Adrenal gland (tissue), 5 donors: ENCODE data around the gene EYA3.

ENCODE experiments used
- POLR2A ChIP-seq, 2 donors: fragments of 450-650 bp; IDR thresholded peaks; one replicate each; pipeline ENCODE4 v1.6.1; 2017; ENCODE audit warnings: antibody characterized with exemption in 2 of 2, mild to moderate bottlenecking in 2 of 2, moderate library complexity in 1 of 2
- TF ChIP-seq, protein P1 (sequence below), 6 experiments: fragments of 450-650 bp in 4 of 6; fragments of 200-600 bp in 2 of 6; sonication (generic) in 1 of 6; IDR thresholded peaks; 1 replicate in 5 of 6; 2 replicates in 1 of 6; pipeline versions ENCODE4 v1.5.1 to v1.8.0; 2016 to 2021; ENCODE audit warnings: antibody characterized with exemption in 6 of 6, mild to moderate bottlenecking in 2 of 6, moderate library complexity in 1 of 6
- donor health status: DM: no; HTN: no; CAD: no.

DNA sequence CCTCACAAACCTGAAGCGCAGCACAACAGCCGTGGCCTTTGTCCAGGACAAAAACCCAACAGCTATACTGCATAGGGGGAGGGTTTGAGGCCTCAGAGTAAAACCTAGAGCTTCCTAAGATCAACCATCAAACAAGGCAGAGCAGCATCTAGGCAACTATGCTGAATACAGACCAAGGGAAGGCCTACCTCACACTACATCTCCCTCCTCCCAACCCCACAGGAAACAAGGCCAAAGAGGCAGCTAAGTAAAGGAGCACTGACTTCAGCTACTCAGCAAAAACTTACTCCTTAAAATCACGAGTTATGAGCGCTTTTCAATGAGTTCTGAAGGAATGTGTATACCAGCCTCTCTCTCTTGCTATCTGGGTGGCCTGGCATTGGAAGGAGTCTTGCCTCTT, 116.3 kb downstream of the EYA3 start:
- TF ChIP-seq, protein P1, sequence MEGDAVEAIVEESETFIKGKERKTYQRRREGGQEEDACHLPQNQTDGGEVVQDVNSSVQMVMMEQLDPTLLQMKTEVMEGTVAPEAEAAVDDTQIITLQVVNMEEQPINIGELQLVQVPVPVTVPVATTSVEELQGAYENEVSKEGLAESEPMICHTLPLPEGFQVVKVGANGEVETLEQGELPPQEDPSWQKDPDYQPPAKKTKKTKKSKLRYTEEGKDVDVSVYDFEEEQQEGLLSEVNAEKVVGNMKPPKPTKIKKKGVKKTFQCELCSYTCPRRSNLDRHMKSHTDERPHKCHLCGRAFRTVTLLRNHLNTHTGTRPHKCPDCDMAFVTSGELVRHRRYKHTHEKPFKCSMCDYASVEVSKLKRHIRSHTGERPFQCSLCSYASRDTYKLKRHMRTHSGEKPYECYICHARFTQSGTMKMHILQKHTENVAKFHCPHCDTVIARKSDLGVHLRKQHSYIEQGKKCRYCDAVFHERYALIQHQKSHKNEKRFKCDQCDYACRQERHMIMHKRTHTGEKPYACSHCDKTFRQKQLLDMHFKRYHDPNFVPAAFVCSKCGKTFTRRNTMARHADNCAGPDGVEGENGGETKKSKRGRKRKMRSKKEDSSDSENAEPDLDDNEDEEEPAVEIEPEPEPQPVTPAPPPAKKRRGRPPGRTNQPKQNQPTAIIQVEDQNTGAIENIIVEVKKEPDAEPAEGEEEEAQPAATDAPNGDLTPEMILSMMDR (IDR thresholded peaks at IDR 0.05): no peak
- TF ChIP-seq POLR2A (IDR thresholded peaks at IDR 0.05): no peak
